Nucleus accumbens (tissue), 56 donors: ENCODE measurements around the gene EEIG1.
"Not testable (repeated sequence)": the region's sequence is repeated elsewhere in the genome, so short reads cannot be mapped to it uniquely, and the experiment has no call there.

Experiments used
- DNase-seq, 56 donors: peaks; one replicate each; lab custom pipeline; 2025; lab: John Stamatoyannopoulos, UW

Gene EEIG1

GRCh38 chr9:127980706-127981558, at the start of gene EEIG1:
Gene EEIG1, minus strand, starts transcription at chr9:127980989. Its CDS starts 852 bp downstream, at chr9:127980137.
- peak; percentile 68 to 98 (median 94) for DNase-seq

- no peak for DNase-seq
Measured at GRCh38 chr9:128027705-128028104, 46.9 kb upstream of the EEIG1 start.

GRCh38 chr9:128026773-128027541, 46.2 kb upstream of the EEIG1 start:
- DNase-seq: no peak

GRCh38 chr9:128026255-128026772, 45.5 kb upstream of the EEIG1 start:
- no peak for DNase-seq

GRCh38 chr9:128025736-128026135, 44.9 kb upstream of the EEIG1 start:
- DNase-seq: no peak

- no peak for DNase-seq
Measured at GRCh38 chr9:128024761-128025308, 44.0 kb upstream of the EEIG1 start.

GRCh38 chr9:128023671-128024070, 42.9 kb upstream of the EEIG1 start:
- not testable (repeated sequence) for DNase-seq

GRCh38 chr9:128022886-128023285, 42.1 kb upstream of the EEIG1 start:
- no peak for DNase-seq

- DNase-seq: no peak
Measured at GRCh38 chr9:128021098-128021497, 40.3 kb upstream of the EEIG1 start.

GRCh38 chr9:128020692-128021091, 39.9 kb upstream of the EEIG1 start:
- DNase-seq: no peak

- no peak for DNase-seq
Measured at GRCh38 chr9:128015696-128016095, 34.9 kb upstream of the EEIG1 start.

- DNase-seq: peak in 1 of 56 donors; percentile 12
Measured at GRCh38 chr9:128011071-128011817, 30.5 kb upstream of the EEIG1 start.

- no peak for DNase-seq
Measured at GRCh38 chr9:128009639-128010038, 28.9 kb upstream of the EEIG1 start.

- DNase-seq: no peak
Measured at GRCh38 chr9:128008171-128008570, 27.4 kb upstream of the EEIG1 start.

GRCh38 chr9:128007566-128008138, 26.9 kb upstream of the EEIG1 start:
- peak in 4 of 56 donors; percentile 8 to 26 (median 12) for DNase-seq

GRCh38 chr9:128006332-128006996, 25.7 kb upstream of the EEIG1 start:
- DNase-seq: no peak

- DNase-seq: no peak
Measured at GRCh38 chr9:128005923-128006322, 25.1 kb upstream of the EEIG1 start.

- DNase-seq: no peak
Measured at GRCh38 chr9:128003966-128004604, 23.3 kb upstream of the EEIG1 start.

- DNase-seq: no peak
Measured at GRCh38 chr9:128002959-128003358, 22.2 kb upstream of the EEIG1 start.
